Measurements from ENCODE around the gene LRP1B.

GRCh38 chr2:141856215-141856919, 274.4 kb downstream of the LRP1B start:
- TF ChIP-seq POLR2AphosphoS5 (IDR thresholded peaks at IDR 0.05) (no peak), SMC3 (conservative IDR thresholded peaks at IDR 0.05; ENCODE audit: poor library complexity) (no peak)

All from neural cell (in vitro differentiated cells).